ENCODE measurements around the gene VPS26B.
"Not testable (repeated sequence)": the region's sequence is repeated elsewhere in the genome, so short reads cannot be mapped to it uniquely, and the experiment has no call there.

VPS26B gene

DNA sequence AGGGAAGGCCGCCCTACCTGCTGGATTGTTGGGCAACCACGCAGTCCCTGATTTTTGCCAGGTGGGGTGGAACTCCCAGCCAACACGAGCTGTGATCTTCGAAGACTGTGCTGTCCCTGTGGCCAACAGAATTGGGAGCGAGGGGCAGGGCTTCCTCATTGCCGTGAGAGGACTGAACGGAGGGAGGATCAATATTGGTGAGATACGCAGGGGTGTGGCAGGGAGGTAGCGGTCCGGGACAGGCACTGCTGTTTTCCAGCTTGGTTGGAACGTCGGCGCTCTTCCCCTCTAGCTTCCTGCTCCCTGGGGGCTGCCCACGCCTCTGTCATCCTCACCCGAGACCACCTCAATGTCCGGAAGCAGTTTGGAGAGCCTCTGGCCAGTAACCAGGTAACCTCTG is 36.5 kb downstream of the VPS26B start:
- DNase-seq = no peak

DNA sequence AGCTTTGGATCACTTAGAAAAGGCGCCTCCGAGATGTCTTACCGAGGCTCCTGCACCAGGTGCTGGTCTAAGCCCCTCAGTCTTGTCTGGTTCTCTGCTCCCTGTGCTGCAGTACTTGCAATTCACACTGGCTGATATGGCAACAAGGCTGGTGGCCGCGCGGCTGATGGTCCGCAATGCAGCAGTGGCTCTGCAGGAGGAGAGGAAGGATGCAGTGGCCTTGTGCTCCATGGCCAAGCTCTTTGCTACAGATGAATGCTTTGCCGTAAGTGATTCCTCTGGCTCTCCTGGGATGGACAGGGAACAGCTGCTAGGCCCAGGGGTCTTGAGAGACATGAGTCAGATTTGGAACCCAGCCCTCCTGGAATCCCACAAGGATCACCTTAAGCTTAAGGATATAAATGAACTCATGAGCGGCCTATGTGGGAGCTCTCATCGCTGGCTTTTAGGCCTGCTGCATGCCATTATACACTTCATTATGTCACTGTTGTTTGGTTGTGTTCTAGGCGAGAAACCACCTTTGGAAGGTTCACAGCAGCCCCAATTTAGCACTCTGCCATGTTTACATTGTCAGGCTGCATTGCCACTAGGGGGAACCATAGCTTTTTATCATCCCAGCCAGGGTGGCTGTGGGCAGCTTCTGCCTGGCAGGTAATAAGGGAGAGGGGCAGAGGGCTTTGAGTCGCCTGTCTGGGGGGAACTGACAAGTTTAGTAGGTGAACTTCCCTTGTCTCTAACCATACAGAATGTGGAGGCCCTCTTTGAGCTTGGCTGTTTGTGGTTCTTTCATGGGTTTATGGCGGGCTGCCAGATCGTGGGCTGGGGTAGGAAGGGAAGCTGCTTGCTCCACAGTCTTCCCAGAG is 37.4 kb downstream of the VPS26B start:
- DNase-seq = no peak

DNA sequence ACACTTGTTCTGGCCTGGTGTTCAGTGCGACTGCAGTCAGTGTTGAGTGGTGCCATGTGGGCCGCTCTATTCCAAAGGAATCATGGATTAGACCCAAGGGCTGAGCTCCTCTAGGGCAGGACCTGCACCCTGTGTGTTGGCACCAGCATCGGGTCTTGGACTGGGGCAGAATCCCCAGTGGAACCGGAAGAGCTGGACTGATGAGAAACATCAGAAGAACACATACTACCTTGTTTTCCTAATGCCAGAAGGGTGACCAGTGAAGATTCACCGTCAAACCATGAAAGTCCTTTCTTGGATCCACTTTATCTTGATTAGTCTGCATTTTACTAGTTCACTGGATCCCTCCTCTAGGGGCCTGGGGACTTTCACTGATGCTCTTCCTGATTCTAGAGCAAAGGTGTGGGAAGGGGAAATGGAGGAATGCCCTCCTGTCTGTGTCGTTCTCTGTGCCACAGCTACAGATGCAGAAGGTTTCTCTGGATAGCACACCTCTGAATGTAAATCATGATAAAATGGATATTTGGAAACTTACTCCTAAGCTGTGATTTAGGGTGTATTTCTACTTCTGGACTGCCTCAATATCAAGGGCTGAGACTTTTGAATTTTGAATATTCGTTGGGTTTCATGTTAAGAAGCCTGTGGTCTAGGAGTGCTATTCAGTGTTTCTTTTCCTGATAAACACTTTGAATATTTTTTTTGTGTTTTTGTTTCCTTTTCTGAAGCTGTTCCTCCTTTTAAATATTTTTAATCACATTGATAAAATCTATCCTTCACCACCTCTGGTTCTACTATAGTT is 40.7 kb downstream of the VPS26B start:
- DNase-seq = no peak

DNA sequence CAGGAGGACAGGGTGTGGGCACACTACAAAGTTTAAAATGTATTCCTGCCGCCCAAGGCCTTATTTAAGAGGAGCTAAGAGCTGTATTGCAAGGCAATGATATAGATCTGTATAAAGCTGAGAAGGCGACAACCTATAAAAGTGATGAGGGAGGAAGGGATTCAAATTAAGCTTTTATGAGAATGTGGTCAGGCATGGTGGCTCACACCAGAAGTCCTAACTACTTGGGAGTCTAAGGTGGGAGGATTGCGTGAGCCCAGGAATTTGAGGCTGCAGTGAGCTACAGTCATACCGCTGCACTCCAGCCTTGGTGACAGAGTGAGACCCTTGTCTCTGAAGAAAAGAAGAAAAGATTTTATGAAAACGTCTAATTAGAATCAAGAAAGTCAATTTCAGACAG is 42.0 kb downstream of the VPS26B start:
- DNase-seq = no peak

DNA sequence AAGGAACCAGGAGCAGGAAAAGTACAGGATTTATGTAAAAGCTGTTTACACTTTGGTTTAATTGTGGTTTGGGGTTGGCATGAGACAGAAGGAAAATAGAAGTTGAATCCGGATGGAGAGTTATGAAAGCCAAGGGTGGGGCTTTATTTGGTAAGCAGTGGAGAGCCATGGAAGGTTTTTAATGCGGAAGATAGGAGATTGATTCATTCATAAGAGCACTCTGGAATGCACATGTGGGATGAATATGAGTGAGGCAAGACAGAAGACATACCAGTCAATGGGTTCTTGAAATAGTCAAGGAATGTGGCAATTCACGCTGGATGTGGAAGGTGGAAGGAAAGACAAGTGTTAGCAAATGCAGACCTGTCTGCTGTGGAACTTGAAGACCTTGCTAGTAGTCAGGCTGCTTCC is 42.4 kb downstream of the VPS26B start:
- DNase-seq = no peak

DNA sequence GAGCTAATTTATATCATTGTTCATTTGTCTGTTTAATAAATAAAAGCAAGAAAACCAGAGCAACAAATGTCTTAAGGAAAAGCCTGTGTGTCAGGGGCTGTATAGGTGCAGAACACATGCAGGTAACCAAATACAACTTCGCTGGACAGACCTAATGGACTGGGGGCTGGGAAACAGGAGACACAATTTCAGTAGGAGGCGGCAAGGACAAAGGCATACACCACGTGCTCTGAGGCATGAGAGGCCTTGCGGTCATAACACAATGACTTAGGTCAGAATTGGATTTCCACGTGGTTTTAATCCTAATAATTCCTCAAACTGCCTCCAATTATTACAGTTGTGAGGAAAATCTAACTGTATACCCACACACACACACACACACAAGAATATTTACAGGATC is 43.0 kb downstream of the VPS26B start:
- no peak for DNase-seq

DNA sequence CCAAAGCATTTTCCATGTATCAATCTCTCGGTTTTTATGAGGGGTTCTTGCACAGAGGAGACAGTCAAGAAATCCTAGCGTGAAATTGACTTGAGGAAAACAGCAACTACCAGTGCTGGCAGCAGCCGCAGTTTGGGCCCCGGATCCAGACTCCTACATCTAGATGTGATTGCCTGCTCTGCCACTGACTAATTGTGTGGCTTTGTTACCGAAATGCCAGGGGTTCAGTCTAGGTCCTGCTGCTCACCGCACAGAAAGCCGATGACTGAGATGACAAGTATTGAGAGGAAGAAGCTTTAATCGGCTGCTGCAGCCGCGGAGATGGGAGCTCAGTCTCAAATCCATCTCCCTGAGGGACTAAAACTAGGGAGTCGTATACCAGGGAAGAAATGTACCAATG is 43.5 kb downstream of the VPS26B start:
- no peak for DNase-seq

DNA sequence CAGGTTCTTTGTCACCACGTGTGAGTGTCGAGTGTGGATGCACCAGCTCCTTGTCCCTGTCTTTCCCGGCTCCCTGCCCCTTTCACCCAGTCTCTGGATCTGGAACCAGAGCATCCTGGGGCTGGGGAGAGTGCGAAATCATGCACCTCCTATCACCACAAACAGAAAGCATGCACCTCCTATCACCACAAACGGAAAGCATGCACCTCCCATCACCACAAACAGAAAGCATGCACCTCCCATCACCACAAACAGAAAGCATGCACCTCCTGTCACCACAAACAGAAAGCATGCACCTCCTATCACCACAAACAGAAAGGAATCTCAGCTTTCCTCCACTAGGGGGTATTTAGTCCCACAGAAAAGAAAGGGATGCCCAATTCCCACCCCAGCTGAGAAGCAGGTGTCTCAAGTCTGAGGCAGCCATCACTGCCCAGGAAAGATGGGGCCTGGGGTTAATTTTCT is 45.8 kb downstream of the VPS26B start:
- no peak for DNase-seq

DNA sequence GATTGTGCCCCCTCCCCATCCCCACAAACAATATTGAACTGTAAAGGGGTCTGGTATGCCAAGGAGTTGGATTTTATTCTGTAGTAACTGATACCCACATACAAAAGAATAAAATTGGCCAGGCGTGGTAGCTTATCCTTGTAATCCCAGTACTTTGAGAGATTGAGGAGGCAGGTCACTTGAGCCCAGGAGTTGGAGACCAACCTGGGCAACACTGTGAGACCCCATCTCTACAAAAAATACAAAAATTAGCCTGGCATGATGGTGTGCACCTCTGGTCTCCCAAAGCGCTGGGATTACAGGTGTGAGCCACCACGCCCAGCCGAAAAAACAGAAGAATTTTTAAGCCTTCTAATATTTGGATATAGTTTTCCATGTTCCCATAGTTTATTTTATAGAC is 47.5 kb downstream of the VPS26B start:
- no peak for DNase-seq

DNA sequence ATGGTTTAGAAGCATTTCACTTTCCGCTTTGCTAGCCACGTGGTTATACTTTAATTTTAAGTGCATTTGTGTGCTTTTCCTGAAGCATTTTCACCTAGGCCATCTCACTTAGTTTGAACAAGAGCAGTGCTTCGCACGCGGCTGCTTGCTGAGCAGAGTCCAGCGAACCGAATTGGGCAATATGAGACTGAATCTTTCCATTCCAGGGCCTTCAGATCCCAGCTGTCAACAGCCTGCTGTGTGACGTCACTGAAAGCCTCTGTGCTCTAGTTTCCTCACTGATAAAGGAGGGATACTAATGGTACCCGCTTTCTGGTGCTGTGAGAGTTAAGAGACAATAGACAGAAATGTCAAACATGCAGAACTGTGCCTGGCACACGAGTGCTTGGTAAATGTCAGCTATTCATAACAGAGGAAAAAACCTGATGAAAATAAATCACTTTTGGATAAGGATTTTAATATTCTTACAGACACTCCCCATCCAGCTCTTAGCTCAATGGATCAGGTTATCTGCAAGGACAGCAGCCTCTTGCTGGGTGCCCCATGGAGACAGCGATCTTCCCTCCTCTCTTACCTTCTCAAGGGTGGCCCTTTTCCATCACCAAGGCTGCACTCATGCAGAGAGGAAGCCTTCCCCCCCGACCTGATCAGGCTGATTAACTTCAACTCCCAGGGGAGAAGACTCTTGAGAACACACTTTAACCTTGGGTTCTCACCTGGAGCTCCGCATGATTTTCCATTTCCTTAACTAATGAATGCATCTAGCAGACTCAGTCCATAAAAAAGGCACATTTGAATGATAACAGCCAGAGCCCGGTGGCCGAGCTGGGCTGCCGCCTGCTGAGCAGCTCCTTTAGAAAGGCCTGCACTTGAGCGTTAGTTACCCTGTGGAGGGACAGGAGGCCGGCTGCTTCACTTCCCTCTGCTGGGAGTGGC is 48.2 kb downstream of the VPS26B start:
- no peak for DNase-seq

DNA sequence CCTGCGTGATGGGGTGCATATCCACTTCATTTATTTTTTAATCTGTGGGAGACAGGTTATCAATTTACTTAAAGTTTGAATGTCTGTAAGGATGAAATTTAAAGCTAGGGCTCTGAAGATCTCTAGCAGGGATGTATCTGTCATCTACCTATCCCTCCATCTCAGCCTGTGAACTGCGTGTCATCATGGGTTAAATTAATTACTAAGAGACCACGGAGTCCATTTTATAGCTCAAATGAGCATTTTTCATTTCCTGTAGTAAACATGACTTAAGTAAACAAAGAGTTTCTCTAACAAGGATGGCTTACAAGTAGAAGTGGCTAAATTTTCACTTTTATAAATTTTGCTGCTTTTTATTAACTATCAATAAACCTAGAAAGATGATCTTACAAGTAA is 48.8 kb downstream of the VPS26B start:
- no peak for DNase-seq

DNA sequence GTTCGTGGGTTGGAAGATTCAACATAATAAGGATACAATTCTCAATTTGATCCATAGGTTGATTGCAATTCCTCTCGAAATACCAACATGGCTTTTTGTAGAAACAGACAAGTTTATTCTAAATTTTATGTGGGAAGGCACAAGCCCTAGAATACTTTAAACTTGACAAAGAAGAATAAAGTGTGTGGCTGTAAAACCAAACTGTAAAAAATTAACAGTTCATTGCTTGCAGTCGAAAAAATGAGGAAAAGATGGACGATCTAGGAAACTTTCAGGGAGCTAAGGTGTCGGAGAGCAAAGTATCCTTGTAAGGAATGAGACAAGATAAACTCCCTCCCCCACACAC is 50.7 kb downstream of the VPS26B start:
- no peak for DNase-seq

DNA sequence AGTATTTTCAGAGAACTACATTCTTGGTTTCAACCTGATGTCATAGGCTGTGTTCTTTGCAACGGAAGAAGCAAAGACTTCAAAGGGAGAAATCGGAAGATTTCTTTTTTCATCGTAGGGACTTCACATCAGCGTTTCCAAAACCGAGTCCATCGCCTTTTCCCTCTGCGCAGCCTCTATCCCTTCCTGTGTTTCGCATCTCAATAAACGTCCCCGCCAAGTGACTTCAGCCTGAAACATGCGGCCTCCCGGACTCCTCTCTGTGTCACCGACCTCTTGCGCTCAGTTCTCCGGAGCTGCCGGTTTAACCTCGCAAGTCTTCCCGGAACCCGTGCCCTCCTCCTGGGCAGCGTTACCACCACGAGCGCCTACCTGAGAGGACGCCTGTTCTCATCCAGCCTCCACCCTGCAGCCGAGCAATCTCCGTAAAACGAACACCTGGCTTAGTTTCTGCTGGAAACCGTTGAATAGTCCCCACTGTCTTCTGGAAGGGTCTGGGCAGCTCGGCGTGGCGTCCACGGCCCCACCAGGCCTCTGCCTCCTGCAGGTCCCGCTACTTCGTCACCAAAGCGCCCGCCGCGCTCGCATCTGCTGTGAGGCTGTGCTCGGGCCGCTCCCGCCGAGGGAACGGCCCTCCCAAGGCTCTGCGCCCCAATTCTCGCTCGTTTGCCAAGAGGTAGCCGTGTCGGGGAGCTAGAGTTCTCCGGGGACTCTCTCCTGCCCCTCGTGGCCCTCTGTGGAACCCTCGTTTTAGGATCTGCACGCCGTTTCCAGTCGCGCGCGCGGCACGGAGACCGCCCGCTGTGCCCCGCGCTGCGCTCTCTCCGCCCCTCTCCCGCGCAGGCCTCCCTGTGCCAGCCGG is 51.3 kb downstream of the VPS26B start, which contains the start of gene GLB1L3:
Gene GLB1L3 (plus strand): TSS at position 846 of the 862 bp plus-strand sequence. CDS start 362 bp downstream, outside the sequence.
- DNase-seq = peak; percentile 71

DNA sequence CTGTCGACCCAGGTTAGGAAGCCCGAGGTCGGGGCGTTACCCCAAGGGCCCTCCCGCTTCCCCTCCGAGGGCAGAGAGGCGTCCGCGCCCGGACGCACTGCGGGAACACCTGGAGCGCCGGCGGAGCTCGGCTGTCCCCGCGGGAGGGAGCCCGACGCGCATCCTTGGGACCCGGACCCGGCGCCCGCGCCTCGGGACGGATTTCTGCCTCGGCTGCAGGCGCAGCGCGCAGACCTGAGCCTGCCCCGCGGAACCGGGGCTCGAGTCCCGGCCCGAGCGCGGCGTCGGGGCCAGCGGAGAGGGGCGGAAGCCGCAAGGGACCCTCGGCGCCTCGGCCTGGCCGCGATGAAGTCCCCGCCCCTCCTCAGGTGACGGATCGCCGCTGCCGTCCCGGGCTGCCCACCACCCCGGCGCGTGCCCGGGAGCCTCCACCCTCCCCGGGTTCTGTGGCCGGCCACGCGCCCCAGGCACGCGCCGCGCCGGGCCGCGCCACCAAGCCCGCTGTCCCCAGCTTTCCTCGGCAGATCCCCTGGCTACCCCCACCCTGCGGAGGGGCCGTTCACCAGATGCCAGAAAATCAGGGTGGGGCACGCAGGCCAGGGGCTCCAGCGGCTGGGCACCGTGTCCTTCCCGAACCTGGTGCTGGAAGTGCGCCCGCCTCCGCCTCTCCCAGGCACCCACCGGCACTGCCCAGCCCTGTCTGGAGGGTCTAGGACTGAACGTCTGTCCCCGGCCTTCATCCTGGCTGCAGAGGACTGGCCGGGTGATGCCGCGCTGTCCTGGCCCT is 52.1 kb downstream of the VPS26B start:
- no peak for DNase-seq

DNA sequence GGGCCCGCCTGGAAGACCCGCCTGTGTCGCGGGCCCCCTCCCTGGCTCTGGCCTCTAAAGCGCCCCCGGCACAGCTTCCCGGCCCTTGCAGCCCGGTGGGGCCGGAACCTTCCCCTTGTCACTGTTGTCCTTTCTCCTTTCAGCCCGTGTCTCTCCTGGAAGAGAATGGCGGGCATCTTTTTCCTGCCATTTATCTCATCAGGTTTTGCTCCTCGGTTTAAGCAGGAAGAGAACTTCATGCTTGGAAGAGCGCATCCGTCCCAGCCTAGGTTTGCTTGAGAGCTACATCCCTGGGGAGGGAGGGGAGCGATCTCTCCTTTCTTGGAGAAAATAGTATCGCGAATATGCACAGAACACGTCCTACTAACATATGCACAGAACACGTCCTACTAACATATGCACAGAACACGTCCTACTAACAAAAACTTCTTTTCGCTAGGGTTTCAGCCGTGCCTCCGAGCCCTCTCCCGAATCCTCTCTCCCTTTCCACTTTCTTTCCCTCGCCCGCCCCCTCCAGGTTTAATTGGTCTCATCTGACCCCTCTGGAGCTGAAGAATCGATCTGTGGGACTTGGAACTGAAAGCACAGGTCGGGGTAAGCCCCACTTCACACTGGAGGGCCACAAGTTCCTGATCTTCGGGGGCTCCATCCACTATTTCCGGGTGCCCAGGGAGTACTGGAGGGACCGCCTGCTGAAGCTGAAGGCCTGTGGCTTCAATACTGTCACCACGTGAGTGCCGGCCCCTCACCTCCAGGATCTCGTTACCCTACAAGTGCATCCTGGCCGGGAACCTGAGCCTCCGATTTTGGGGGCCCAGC is 52.9 kb downstream of the VPS26B start:
- DNase-seq = no peak

DNA sequence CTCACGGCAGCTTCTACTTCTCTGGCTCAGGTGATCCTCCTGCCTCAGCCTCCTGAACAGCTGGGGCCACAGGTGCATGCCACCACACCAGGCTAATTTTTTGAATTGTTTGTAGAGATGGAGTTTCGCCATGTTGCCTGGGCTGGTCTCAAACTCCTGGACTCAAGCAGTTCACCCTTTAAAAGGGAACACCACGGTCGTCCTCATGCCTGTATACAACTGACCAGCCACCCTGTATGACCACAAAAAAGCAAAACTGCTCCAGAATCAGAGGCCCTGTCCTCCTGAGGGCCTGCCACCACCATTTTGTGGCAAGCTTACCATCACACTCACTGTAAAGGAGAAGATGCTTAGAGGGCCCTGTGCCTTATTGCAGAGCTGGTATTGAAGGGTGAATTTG is 53.9 kb downstream of the VPS26B start:
- no peak for DNase-seq

DNA sequence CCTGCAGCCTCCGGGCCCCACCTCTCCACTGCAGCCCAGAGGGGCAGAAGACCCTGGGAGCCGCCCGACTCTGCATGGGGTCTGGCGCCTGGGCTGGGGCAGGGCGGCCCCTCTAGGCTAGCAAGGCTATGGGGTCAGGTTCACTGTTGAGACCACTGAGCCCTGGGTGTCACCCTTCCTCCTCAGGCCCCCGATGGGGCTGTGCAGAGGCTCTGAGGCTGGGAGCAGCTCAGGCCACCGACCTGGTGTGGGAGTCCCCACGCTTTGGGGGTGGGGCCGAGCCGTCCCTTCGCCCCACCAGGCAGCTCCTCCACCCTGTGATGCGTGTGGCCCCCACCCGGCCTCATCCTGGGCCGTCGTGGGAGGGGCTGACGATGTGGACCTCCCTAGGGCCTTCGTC is 57.2 kb downstream of the VPS26B start:
- not testable (repeated sequence) for DNase-seq

DNA sequence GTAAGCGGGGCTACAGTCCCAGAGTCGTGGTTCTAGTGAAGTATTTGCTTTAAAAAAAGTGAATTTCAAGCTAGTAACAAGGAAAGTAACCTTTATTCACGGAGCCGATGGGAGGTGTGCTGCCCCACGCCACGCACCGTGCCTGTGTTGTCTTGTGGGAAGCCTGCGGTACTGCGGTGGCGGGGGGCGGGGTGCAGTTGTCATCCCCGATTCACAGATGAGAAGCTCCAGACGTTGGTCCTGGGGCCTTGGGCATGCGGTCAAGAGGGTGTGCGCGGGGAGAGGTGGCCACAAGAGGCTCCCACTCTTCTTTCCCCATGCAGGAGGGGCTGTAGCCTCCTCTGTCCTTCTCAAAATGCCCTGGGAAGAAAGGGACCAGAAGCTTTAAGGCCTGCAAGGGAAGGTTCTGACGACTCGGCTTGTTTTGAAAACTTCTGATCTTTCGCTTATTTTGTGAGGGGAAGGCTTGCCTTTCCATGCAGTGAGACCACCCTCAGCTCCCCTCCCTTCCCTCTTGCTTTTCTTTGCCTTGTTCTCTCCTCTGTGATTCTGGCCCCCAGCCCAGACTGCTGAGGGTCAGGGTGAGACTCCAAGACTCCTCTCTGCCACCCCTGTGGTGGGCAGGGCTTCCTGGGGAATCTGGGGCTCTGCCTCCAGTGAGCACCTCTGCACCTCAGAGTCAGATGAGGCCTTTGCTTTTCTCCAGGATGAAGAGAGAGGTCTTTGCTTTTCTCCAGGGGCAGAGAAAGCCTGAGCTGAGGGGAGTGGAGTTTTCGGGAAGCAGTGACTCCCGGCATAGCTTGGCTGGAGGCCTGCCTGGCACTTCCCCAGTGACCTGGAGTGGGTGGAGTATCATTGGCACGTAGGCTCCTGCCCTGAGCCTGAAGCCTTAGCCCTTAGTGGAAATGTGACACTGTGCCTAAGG is 57.9 kb downstream of the VPS26B start:
- no peak for DNase-seq
